DOHH2 (cell line): ENCODE measurements around the gene ENO2.

Experiments
- H3F3A ChIP-seq: fragments of 200-600 bp; sonication (generic), shearing (Covaris generic); 2 replicates; pipeline ENCODE4 v1.6.0; 2016; ENCODE audit warnings: antibody characterized with exemption, mild to moderate bottlenecking; ENCODE audit not compliant: control insufficient read depth, insufficient read depth
- H3K27ac ChIP-seq: fragments of 200-600 bp; sonication (generic); 2 replicates; pipeline ENCODE4 v1.5.1; 2014; ENCODE audit warnings: low read depth, mild to moderate bottlenecking, low read length, moderate library complexity
- H3K27me3 ChIP-seq: fragments of 200-600 bp; sonication (generic); 2 replicates; pipeline ENCODE4 v1.6.1; 2014; ENCODE audit warnings: mild to moderate bottlenecking, low read length, mixed read lengths; ENCODE audit not compliant: control insufficient read depth
- H3K36me3 ChIP-seq: fragments of 200-600 bp; sonication (generic); 2 replicates; pipeline ENCODE4 v1.6.1; 2014; ENCODE audit warnings: mild to moderate bottlenecking, low read length, moderate library complexity, mixed read lengths; ENCODE audit not compliant: control insufficient read depth
- H3K4me1 ChIP-seq: fragments of 200-600 bp; sonication (generic); 2 replicates; pipeline ENCODE4 v1.6.1; 2014; ENCODE audit warnings: mild to moderate bottlenecking, low read length, mixed read lengths; ENCODE audit not compliant: control insufficient read depth
- H3K4me2 ChIP-seq: fragments of 200-600 bp; sonication (generic); 2 replicates; pipeline ENCODE4 v1.6.0; 2014; ENCODE audit warnings: mild to moderate bottlenecking, low read length, moderate library complexity
- H3K4me3 ChIP-seq: fragments of 200-600 bp; sonication (generic); 2 replicates; pipeline ENCODE4 v1.5.1; 2014; ENCODE audit warnings: mild to moderate bottlenecking, low read length, mixed read lengths
- H3K79me2 ChIP-seq: fragments of 200-600 bp; sonication (generic); 2 replicates; pipeline ENCODE4 v1.6.1; 2014; ENCODE audit warnings: mild to moderate bottlenecking, low read length, mixed read lengths; ENCODE audit not compliant: control insufficient read depth
- H3K9me2 ChIP-seq: fragments of 200-600 bp; sonication (generic); replicated peaks from 2 replicates; pipeline ENCODE4 v1.6.1; 2014; ENCODE audit warnings: mild to moderate bottlenecking, low read length, mixed read lengths; ENCODE audit not compliant: control insufficient read depth
- H3K9me3 ChIP-seq: fragments of 200-600 bp; sonication (generic); 2 replicates; pipeline ENCODE4 v1.6.1; 2014; ENCODE audit warnings: antibody characterized with exemption, low read length, mixed read lengths; ENCODE audit not compliant: control insufficient read depth, insufficient read depth
- H4K20me1 ChIP-seq: fragments of 200-600 bp; sonication (generic); 2 replicates; pipeline ENCODE4 v1.6.0; 2014; ENCODE audit warnings: low read depth, mild to moderate bottlenecking, antibody characterized with exemption, low read length, moderate library complexity; ENCODE audit not compliant: control insufficient read depth, insufficient read depth
- EZH2phosphoT487 ChIP-seq: fragments of 200-600 bp; sonication (generic); IDR thresholded peaks from 2 replicates; pipeline ENCODE4 v1.6.1; 2017; ENCODE audit warnings: borderline replicate concordance, mild to moderate bottlenecking, antibody characterized with exemption, low read length, moderate library complexity, mixed read lengths
- TF ChIP-seq, protein P1 (sequence below): fragments of 200-600 bp; sonication (generic); IDR thresholded peaks from one replicate; pipeline ENCODE4 v1.5.1; 2014; ENCODE audit warnings: antibody characterized with exemption, mild to moderate bottlenecking, low read depth, low read length; ENCODE audit not compliant: poor library complexity, severe bottlenecking

The ENO2 gene

DNA sequence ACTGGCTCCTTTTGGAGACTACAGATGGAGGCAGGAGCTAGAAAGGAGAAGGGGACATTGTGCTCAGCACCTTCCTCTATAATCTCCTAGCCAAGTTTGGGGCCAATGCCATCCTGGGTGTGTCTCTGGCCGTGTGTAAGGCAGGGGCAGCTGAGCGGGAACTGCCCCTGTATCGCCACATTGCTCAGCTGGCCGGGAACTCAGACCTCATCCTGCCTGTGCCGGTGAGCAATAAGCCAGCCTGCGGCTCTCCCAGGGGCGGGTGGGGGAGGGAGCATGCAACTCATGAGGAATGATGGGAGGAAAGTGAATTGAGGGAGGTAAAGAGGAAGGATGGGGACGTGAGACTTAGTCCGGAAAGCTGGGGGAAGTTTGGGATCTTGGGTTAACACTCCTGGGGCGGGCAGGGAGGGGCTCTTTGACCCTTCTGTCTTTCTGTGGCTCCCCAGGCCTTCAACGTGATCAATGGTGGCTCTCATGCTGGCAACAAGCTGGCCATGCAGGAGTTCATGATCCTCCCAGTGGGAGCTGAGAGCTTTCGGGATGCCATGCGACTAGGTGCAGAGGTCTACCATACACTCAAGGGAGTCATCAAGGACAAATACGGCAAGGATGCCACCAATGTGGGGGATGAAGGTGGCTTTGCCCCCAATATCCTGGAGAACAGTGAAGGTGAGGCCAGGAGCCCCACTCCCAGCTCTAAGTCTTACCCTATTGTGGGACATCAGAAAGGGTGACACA, 3.3 kb downstream of the ENO2 start:
- Histone ChIP-seq H3K4me2 (no peak overlapping the region), H3K36me3 (no peaks in the 10 kb centered on the region), H3K4me1 (peaks cover 32% of the 10 kb centered on the region)

GRCh38 chr12:6919588-6919987, 5.2 kb downstream of the ENO2 start:
- Histone ChIP-seq H3F3A (no peaks in the 10 kb centered on the region; the same call in 1 of the 2 replicates), H3K27ac (no peak overlapping the region), H3K4me3 (no peak overlapping the region), H3K9me2 (no peaks in the 10 kb centered on the region), H3K27me3 (peaks cover 46% of the 10 kb centered on the region), H3K36me3 (no peaks in the 10 kb centered on the region), H4K20me1 (no peaks in the 10 kb centered on the region), H3K79me2 (no peaks in the 10 kb centered on the region), H3K9me3 (no peaks in the 10 kb centered on the region), H3K4me1 (peaks cover 42% of the 10 kb centered on the region), H3K4me2 (no peak overlapping the region)
- no peak for TF ChIP-seq EZH2phosphoT487
- TF ChIP-seq, protein P1, sequence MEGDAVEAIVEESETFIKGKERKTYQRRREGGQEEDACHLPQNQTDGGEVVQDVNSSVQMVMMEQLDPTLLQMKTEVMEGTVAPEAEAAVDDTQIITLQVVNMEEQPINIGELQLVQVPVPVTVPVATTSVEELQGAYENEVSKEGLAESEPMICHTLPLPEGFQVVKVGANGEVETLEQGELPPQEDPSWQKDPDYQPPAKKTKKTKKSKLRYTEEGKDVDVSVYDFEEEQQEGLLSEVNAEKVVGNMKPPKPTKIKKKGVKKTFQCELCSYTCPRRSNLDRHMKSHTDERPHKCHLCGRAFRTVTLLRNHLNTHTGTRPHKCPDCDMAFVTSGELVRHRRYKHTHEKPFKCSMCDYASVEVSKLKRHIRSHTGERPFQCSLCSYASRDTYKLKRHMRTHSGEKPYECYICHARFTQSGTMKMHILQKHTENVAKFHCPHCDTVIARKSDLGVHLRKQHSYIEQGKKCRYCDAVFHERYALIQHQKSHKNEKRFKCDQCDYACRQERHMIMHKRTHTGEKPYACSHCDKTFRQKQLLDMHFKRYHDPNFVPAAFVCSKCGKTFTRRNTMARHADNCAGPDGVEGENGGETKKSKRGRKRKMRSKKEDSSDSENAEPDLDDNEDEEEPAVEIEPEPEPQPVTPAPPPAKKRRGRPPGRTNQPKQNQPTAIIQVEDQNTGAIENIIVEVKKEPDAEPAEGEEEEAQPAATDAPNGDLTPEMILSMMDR = no peak

More for the DNA sequence above, 3.3 kb downstream of the ENO2 start:
- no peaks in the 10 kb centered on the region for H3K9me2 ChIP-seq
- TF ChIP-seq, protein P1 = no peak
- TF ChIP-seq EZH2phosphoT487 = no peak
- H3K79me2 ChIP-seq = no peaks in the 10 kb centered on the region
- no peak overlapping the region for H3K27ac ChIP-seq
- no peaks in the 10 kb centered on the region; the same call in 1 of the 2 replicates for H3F3A ChIP-seq
- H3K27me3 ChIP-seq = peaks cover 61% of the 10 kb centered on the region
- no peaks in the 10 kb centered on the region for H3K9me3 ChIP-seq
- no peak overlapping the region for H3K4me3 ChIP-seq
- H4K20me1 ChIP-seq = no peaks in the 10 kb centered on the region

GRCh38 chr12:6921539-6921938, 7.2 kb downstream of the ENO2 start:
- H3K4me2 ChIP-seq = peak overlapping the region; percentile 65
- peaks cover 44% of the 10 kb centered on the region for H3K27me3 ChIP-seq
- no peaks in the 10 kb centered on the region for H3K79me2 ChIP-seq
- H3K9me3 ChIP-seq = no peaks in the 10 kb centered on the region
- H3K27ac ChIP-seq = no peak overlapping the region
- H3F3A ChIP-seq = no peaks in the 10 kb centered on the region; the same call in 1 of the 2 replicates
- peaks cover 38% of the 10 kb centered on the region for H3K4me1 ChIP-seq
- H3K9me2 ChIP-seq = no peaks in the 10 kb centered on the region
- no peaks in the 10 kb centered on the region for H3K36me3 ChIP-seq
- H3K4me3 ChIP-seq = 0 out of 2 replicates have a peak overlapping the region, but pooled peaks have one; percentile 2
- TF ChIP-seq, protein P1 = no peak
- TF ChIP-seq EZH2phosphoT487 = no peak
- H4K20me1 ChIP-seq = no peaks in the 10 kb centered on the region
